H1 (cell line): ENCODE results near the gene P2RY14. TPM values are rescaled to one million over a fixed set of nuclear protein-coding genes. Genes with fewer than 3 reads are reported as not detected.

ENCODE experiments used
- BACH1 ChIP-seq: IDR thresholded peaks from 2 replicates; pipeline ENCODE4 v1.6.1; 2012; ENCODE audit warnings: low read length, improper control_type of control experiment
- BCL11A ChIP-seq, 2 experiments: IDR thresholded peaks; one replicate each; pipeline ENCODE4 v1.6.1; 2011; ENCODE audit warnings: low read depth in 2 of 2, low read length in 2 of 2, mild to moderate bottlenecking in 2 of 2
- KDM4A ChIP-seq: IDR thresholded peaks from one replicate; pipeline ENCODE4 v1.7.1; 2012; ENCODE audit warnings: low read depth, mild to moderate bottlenecking, moderate library complexity, low read length, inconsistent platforms; ENCODE audit not compliant: severe bottlenecking
- RXRA ChIP-seq: IDR thresholded peaks from 2 replicates; pipeline ENCODE4 v1.6.1; 2011; ENCODE audit warnings: low read depth, mild to moderate bottlenecking, low read length, moderate library complexity; ENCODE audit not compliant: insufficient read depth
- SIN3A ChIP-seq, 2 experiments: IDR thresholded peaks in 1 of 2; conservative IDR thresholded peaks in 1 of 2; 2 replicates each; pipeline ENCODE4 v1.6.1; 2011 to 2012; ENCODE audit warnings: low read length in 2 of 2, improper control_type of control experiment in 1 of 2, low read depth in 1 of 2, mild to moderate bottlenecking in 1 of 2
- SIRT6 ChIP-seq: IDR thresholded peaks from one replicate; pipeline ENCODE4 v1.7.1; 2012; ENCODE audit warnings: low read length, inconsistent platforms
- TAF7 ChIP-seq: optimal IDR thresholded peaks from 2 replicates; pipeline ENCODE3; 2011; ENCODE audit warnings: low read depth, mild to moderate bottlenecking, inconsistent platforms, low read length, moderate library complexity, borderline replicate concordance
- polyA plus RNA-seq, 7 experiments: library from polyadenylated mRNA; depleted of rRNA in 3 of 7; stranded (reverse) in 5 of 7; unstranded in 2 of 7; fragments of >200 nt in 5 of 7; fragments of 200-250 nt in 2 of 7; gene quantifications; 1 replicate in 5 of 7; 2 replicates in 1 of 7; 4 replicates in 1 of 7; pipeline versions ENCODE4 v1.2.1 to v1.2.3, GENCODE V29; 2011 to 2013; ENCODE audit warnings: missing spikeins in 2 of 7, mixed read lengths in 2 of 7
- total RNA-seq: library from RNA; stranded (reverse); fragmentation: NEBNext Ultra II Directional; extraction: Animal tissue kit (Norgen Biotek cat#: 25700); gene quantifications from 2 replicates; pipeline ENCODE4 v1.2.1, GENCODE V29; 2021
- TF ChIP-seq, protein P1 (sequence below): fragments of 300-600 bp; sonication (generic); IDR thresholded peaks from 2 replicates; pipeline ENCODE4 v1.7.1; 2012; ENCODE audit warnings: low read length, moderate library complexity, mild to moderate bottlenecking, inconsistent platforms; ENCODE audit not compliant: insufficient replicate concordance
- TF ChIP-seq, protein P2 (sequence below), 3 experiments: IDR thresholded peaks; 1 replicate in 2 of 3; 2 replicates in 1 of 3; pipeline versions ENCODE4 v1.5.1 to v1.6.1; 2011; ENCODE audit warnings: low read length in 3 of 3, mild to moderate bottlenecking in 3 of 3, inconsistent platforms in 2 of 3, low read depth in 1 of 3, moderate library complexity in 1 of 3; ENCODE audit not compliant: insufficient read depth in 1 of 3; ENCODE audit errors: control extremely low read depth in 1 of 3

P2RY14 gene
- total and polyA plus RNA-seq, 2 of the 8 experiments (the other 6 are each of a cell fraction or from before 2014, with no cell fraction given), result not detected

DNA sequence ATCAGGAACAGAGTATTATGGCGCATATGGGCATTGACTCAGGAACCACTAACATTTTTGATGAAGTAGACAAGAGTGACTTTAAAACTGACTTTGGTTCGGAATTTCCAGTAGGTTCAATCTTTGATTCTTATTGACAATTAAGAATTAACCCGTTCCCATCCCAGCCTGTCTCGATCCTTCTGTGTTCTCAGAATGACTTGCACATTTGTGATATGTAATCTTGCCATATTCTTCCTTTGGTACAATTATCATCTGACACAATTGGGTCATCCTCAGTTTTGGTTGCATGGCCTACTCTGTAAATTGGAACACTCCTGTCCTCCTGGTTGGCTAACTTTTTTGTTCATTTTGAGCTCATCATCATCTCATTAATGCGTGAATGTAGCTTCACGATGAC is 85.8 kb downstream of the P2RY14 start (continued):
- TF ChIP-seq, protein P1, sequence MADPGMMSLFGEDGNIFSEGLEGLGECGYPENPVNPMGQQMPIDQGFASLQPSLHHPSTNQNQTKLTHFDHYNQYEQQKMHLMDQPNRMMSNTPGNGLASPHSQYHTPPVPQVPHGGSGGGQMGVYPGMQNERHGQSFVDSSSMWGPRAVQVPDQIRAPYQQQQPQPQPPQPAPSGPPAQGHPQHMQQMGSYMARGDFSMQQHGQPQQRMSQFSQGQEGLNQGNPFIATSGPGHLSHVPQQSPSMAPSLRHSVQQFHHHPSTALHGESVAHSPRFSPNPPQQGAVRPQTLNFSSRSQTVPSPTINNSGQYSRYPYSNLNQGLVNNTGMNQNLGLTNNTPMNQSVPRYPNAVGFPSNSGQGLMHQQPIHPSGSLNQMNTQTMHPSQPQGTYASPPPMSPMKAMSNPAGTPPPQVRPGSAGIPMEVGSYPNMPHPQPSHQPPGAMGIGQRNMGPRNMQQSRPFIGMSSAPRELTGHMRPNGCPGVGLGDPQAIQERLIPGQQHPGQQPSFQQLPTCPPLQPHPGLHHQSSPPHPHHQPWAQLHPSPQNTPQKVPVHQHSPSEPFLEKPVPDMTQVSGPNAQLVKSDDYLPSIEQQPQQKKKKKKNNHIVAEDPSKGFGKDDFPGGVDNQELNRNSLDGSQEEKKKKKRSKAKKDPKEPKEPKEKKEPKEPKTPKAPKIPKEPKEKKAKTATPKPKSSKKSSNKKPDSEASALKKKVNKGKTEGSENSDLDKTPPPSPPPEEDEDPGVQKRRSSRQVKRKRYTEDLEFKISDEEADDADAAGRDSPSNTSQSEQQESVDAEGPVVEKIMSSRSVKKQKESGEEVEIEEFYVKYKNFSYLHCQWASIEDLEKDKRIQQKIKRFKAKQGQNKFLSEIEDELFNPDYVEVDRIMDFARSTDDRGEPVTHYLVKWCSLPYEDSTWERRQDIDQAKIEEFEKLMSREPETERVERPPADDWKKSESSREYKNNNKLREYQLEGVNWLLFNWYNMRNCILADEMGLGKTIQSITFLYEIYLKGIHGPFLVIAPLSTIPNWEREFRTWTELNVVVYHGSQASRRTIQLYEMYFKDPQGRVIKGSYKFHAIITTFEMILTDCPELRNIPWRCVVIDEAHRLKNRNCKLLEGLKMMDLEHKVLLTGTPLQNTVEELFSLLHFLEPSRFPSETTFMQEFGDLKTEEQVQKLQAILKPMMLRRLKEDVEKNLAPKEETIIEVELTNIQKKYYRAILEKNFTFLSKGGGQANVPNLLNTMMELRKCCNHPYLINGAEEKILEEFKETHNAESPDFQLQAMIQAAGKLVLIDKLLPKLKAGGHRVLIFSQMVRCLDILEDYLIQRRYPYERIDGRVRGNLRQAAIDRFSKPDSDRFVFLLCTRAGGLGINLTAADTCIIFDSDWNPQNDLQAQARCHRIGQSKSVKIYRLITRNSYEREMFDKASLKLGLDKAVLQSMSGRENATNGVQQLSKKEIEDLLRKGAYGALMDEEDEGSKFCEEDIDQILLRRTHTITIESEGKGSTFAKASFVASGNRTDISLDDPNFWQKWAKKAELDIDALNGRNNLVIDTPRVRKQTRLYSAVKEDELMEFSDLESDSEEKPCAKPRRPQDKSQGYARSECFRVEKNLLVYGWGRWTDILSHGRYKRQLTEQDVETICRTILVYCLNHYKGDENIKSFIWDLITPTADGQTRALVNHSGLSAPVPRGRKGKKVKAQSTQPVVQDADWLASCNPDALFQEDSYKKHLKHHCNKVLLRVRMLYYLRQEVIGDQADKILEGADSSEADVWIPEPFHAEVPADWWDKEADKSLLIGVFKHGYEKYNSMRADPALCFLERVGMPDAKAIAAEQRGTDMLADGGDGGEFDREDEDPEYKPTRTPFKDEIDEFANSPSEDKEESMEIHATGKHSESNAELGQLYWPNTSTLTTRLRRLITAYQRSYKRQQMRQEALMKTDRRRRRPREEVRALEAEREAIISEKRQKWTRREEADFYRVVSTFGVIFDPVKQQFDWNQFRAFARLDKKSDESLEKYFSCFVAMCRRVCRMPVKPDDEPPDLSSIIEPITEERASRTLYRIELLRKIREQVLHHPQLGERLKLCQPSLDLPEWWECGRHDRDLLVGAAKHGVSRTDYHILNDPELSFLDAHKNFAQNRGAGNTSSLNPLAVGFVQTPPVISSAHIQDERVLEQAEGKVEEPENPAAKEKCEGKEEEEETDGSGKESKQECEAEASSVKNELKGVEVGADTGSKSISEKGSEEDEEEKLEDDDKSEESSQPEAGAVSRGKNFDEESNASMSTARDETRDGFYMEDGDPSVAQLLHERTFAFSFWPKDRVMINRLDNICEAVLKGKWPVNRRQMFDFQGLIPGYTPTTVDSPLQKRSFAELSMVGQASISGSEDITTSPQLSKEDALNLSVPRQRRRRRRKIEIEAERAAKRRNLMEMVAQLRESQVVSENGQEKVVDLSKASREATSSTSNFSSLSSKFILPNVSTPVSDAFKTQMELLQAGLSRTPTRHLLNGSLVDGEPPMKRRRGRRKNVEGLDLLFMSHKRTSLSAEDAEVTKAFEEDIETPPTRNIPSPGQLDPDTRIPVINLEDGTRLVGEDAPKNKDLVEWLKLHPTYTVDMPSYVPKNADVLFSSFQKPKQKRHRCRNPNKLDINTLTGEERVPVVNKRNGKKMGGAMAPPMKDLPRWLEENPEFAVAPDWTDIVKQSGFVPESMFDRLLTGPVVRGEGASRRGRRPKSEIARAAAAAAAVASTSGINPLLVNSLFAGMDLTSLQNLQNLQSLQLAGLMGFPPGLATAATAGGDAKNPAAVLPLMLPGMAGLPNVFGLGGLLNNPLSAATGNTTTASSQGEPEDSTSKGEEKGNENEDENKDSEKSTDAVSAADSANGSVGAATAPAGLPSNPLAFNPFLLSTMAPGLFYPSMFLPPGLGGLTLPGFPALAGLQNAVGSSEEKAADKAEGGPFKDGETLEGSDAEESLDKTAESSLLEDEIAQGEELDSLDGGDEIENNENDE, result no peak
- TF ChIP-seq RXRA, result no peak
- TF ChIP-seq BCL11A (IDR thresholded peaks at IDR 0.05; ENCODE audit: low read depth in 2 of 2, low read length in 2 of 2), result no peak
- TF ChIP-seq TAF7, result no peak
- TF ChIP-seq KDM4A, result no peak
- no peak for TF ChIP-seq SIRT6
- TF ChIP-seq BACH1, result no peak
- TF ChIP-seq SIN3A (conservative IDR thresholded peaks at IDR 0.05 in 1 of 2, IDR thresholded peaks at IDR 0.05 in 1 of 2; ENCODE audit: low read depth in 1 of 2, low read length in 2 of 2), result no peak
- TF ChIP-seq, protein P2, sequence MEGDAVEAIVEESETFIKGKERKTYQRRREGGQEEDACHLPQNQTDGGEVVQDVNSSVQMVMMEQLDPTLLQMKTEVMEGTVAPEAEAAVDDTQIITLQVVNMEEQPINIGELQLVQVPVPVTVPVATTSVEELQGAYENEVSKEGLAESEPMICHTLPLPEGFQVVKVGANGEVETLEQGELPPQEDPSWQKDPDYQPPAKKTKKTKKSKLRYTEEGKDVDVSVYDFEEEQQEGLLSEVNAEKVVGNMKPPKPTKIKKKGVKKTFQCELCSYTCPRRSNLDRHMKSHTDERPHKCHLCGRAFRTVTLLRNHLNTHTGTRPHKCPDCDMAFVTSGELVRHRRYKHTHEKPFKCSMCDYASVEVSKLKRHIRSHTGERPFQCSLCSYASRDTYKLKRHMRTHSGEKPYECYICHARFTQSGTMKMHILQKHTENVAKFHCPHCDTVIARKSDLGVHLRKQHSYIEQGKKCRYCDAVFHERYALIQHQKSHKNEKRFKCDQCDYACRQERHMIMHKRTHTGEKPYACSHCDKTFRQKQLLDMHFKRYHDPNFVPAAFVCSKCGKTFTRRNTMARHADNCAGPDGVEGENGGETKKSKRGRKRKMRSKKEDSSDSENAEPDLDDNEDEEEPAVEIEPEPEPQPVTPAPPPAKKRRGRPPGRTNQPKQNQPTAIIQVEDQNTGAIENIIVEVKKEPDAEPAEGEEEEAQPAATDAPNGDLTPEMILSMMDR (IDR thresholded peaks at IDR 0.05; ENCODE audit: control extremely low read depth in 1 of 3, insufficient read depth in 1 of 3, low read depth in 1 of 3, low read length in 3 of 3), result no peak
